Skin epidermis (tissue), 12 donors: ENCODE measurements around the gene SEZ6.

Experiments used
- H3K27ac ChIP-seq, 21 experiments: fragments of 200-600 bp; sonication (generic) in 11 of 21; one replicate each; pipeline ENCODE4 v1.5.0; 2020; ENCODE audit warnings: mild to moderate bottlenecking in 3 of 21, inconsistent platforms in 2 of 21, moderate library complexity in 2 of 21
- H3K4me3 ChIP-seq, 7 experiments: fragments of 200-600 bp; sonication (generic) in 2 of 7; one replicate each; pipeline ENCODE4 v1.5.0; 2020; ENCODE audit warnings: inconsistent platforms in 2 of 7, mild to moderate bottlenecking in 2 of 7, moderate library complexity in 1 of 7

The SEZ6 gene

DNA sequence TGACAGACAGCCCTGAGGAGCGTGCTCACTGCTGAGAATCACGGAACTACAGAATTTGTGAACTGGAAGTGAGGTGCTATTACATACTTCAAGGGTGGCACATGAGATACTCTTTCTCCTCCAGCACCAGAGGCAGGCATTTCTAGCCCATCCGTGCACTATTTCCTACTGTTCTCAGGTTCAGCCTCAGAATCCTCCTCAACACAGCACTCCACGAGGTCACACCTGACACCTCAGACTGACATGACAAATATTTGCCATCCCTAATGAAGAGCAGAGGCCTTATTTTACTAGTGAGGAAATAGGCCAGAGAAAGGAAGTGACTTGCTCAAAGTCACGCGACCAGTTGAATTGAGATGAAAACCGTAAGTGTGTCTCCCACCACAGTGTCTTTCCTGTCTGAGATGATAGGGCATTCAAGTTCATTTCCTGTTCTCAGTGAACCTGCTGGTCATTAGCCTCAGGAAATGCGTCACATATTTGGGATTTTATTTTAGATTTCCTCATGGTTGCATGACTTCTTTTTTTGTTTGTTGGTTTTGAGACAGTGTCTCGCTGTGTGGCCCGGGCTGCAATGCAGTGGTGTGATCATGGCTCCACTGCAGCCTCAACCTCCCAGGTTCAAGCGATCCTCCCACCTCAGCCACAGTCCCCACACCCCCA lies 23.6 kb downstream of the SEZ6 start:
- no peak overlapping the region for H3K4me3 ChIP-seq

DNA sequence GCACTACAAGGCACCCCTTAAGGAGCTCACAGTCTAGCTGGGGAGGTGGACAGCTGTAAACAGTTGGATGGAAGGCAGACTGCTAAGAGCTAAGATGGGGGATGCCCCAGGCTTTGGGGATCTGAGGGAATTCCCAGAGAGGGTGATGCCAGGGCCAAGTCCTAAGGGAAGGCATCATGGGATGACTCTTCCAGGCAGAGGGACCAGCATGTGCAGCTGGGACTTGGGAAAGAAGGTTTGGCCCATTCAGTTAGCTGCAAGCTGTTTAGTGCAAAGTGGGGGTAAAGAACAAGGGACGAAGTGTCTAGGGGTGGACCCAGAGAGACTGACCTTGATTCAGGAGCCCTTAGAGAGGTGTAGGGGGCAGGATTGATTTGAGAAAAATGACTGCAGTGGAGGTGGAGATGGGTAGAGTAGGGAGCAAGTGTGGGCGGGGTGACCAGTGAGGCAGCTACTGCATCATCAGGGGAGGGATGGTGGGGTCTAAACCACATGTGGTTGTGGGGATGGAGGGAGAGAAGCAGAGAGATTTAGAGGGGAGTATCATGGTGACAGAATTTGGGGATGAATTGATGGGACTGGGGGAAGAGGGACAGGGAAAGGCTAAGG lies 27.4 kb downstream of the SEZ6 start:
- H3K4me3 ChIP-seq, result no peak overlapping the region
- no peak overlapping the region for H3K27ac ChIP-seq

More for the DNA sequence above, 23.6 kb downstream of the SEZ6 start:
- peak overlapping the region in 13 of 21 experiments; percentile 3 to 70 (median 56) for H3K27ac ChIP-seq

DNA sequence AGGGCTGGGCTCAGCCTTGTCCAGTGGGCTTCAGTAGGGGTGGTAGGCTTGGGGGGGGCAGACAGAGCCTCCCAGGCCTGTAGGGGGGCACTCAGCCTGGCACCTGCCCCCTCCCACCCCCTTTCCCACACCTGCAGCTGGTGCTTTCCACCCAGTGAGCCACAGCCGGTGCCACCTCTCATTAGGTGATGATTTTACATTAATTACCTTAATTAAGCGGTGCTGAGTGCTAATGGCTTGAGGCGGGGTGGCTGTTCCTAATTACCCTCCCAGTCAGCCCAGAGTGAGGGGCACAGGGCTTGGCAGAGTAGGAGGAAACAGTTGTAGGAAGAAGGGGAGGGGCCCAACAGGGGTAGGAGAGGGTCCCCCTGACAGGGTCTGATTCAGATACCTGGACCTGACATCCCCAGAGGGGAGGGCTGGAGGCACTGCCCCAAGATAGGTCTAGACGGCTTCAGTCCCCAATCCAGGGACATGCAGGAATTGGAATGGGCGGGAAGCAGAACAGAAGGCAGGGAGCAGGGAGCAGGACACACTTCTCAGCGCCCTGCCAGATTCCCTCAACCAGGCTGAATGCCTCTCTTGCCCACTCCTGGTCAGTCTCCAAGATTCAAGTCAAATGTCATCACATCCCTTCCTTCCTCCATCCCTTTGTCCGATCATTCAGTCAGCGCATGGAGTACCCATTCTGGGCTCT lies 28.0 kb downstream of the SEZ6 start:
- no peak overlapping the region for H3K4me3 ChIP-seq
- H3K27ac ChIP-seq, result no peak overlapping the region

DNA sequence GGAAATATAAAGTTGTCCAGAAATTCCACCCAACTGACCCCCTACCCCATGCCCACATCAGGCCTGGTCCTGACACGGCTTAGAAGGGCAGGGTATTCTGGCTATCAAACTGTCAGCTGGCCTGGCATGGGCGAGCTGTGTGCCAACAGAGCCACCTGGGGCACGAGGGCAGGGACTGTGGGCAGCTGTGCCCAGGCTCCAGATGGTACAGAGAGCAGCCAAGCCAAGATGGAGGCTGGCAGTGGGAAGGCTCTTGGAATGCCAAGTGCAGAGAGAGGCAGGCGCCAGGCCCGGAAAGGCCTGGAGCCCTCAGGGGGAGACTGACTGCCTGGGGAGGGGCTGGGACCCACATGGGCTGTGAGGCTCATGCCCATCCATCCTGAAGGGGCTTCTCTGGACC lies 30.2 kb downstream of the SEZ6 start:
- H3K4me3 ChIP-seq, result no peak overlapping the region
- H3K27ac ChIP-seq, result no peak overlapping the region

DNA sequence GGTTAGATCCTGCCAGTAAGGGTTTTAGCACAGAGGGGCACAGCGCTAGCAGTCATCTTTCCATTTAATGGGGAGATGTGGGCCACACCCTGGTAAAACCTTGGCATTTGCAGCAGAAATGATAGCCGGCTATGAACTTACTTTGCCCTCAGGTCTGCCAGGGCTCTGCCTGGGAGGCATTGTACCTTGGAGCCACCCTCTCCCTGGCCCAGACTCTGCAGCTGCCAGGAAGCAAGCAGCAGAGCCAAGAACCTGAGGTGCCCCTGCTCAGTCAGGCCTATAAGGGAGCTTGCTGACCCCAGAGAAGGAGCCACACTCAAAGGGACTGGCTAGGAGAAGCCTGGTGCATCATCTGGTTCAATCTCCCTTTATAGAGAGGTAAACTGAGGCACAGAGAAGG lies 30.8 kb downstream of the SEZ6 start:
- no peak overlapping the region for H3K4me3 ChIP-seq
- no peak overlapping the region for H3K27ac ChIP-seq

DNA sequence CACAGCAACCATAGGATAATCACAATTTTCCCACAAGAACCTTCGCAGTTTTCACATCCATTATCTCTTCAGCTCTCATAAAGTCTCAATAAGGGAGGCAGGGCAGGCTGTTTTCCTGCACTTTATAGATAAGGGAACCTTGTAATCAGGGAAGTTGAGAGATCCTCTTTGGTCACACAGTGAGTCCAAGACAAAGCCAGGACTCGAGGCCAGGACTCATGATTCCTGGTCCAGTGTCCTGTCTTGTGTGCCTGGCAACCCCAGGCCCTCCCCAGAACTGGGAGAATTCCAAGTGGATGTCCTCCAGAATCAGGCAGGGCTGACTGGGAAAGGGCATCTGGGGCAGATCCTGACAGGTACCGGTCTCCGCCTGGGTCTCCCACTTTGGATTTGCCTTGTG lies 31.4 kb downstream of the SEZ6 start:
- H3K27ac ChIP-seq, result no peak overlapping the region
- no peak overlapping the region for H3K4me3 ChIP-seq

DNA sequence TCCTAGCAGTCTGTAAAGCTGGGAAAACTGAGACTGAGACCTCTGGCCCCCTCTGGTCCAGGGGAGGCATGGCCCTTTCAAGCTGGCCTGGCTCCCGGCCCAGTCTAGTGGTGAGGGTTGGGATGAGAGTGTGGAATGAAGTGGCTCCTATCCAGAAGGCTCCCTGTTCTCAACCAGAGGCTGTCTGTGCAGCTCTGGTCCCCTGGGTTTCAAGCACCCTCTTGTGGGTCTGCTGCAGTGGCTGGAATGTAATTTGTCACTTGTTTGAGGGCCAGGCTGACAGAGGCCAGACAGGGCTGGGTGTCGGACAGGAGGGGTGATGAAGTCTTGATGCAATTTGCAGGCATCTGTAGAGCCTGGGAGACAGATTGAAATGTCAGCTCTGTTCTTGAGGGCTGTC lies 32.4 kb downstream of the SEZ6 start:
- H3K27ac ChIP-seq, result no peak overlapping the region

DNA sequence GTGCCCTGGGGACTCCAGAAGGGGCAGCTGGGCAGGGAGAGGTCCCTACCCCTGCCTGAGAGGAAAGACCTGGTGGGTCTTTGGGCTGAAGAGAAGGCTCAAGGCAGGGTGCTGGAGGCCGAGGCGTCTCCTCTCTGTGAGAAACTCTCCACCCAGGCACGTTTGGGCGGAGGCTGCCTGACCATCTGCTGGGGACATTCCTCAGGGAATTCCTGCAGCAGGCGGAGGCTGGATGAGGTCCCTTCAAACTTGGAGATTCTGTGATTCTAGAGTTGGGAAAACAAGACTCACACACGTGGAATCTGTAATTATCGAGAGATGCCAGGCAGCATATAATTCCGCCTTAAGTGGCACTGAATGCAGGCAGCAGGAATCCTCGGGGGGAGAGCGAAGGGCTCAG lies 33.4 kb downstream of the SEZ6 start:
- Histone ChIP-seq H3K4me3 (no peak overlapping the region), H3K27ac (no peak overlapping the region)

More for the DNA sequence above, 32.4 kb downstream of the SEZ6 start:
- H3K4me3 ChIP-seq, result no peak overlapping the region

DNA sequence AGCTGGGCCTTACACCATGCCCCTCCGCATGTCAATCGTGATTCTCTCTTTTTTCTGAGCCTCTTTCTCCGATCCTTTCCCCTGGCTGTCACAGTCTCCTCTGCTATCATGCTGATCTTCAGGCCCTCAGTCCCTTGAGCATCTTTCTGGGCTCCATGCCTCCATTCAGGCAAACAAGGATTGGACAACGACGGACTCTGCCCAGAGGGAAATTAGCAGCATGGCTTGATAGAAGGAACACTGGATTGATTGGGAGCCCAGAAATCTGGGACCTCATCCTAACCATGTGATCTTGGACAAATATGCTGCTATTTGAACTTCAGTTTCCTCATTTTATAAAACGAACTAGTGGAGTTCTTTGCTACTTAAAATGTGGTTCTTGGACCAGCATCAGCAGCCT lies 35.0 kb downstream of the SEZ6 start:
- Histone ChIP-seq H3K4me3 (no peak overlapping the region), H3K27ac (no peak overlapping the region)

DNA sequence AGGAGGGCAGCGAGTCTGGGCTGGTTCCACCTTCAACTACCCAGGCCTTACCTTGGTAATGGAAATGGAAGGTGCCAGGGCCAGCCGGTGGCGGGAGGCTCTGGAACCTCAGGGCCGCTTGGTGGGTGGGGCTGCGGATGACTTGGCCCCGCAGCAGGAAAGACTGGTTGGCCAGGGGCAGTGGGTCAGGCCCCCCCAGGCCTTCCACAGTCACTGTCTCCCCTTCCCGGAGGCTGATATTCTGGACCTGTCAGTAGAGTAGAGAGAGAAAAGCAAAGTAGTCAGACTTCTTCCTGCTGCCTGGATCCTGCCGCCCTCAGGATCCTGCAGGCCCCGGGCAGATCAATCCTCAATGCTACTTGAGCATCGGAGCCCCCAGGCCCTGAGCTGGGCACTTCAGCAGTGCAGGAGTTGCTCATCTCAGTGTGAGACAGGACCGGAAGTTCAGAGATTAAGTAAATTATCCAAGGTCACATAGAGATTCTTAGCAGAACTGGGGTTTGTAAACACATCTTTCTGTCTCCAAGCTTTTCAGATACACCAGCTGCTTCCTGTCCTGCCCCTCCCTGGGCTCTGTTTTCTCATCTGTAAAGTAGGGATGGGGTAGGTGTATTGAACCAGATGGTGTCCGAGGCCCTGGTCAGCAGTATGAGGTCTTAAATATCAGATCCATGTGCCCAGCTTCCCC lies 36.0 kb downstream of the SEZ6 start:
- H3K4me3 ChIP-seq, result no peak overlapping the region
- no peak overlapping the region for H3K27ac ChIP-seq

DNA sequence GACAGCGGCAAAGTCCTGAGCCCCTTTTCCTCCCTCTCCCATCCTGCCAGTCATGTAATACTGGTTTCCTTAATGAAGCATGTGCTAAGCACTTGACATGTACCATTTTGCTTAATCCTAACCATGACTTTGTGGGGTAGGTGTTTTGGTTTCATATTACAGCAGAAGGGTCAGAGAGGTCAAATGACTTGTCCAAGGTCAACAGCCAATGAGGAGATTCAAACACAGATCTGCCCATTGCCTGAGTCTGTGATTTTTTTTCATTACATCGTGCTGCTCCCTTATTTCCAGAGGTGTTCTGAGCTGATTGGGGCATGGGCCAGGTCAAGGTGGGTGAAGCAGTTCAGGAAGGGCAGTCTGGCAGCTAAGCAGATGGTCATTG lies 36.9 kb downstream of the SEZ6 start:
- no peak overlapping the region for H3K27ac ChIP-seq
- no peak overlapping the region for H3K4me3 ChIP-seq

DNA sequence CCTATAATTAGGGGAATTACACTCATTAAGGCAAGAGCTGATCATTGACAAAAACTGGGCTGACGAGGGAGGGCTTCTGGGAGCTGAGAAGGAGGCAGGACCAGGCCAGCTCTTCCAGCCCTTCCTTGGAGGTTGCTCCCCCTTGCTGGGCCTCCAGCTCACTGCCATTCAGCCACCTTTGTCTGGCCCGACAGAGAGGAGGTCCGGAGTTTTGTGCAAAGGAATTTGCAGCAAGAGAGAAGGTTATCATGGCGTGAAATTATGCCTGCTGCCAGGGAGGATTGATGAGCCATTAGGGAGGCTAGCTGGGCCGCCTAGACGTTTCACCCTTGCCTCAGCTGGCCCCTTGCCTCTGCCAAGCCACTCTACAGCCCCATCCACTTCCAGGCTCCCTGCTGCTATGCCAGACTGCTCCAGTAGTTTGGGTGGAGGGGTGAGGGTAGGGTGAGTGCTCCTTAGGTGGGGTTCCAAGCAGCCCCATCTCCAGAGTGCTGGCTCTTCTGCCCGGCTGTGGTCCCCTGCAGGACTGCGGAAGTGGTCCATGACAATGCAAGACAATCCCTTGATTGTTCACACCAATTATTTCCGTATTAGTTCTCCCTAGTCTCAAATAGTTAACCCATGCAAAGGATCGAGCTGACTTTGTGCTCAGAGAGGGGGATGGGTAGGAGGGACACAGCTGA lies 37.5 kb downstream of the SEZ6 start:
- Histone ChIP-seq H3K27ac (no peak overlapping the region), H3K4me3 (no peak overlapping the region)

DNA sequence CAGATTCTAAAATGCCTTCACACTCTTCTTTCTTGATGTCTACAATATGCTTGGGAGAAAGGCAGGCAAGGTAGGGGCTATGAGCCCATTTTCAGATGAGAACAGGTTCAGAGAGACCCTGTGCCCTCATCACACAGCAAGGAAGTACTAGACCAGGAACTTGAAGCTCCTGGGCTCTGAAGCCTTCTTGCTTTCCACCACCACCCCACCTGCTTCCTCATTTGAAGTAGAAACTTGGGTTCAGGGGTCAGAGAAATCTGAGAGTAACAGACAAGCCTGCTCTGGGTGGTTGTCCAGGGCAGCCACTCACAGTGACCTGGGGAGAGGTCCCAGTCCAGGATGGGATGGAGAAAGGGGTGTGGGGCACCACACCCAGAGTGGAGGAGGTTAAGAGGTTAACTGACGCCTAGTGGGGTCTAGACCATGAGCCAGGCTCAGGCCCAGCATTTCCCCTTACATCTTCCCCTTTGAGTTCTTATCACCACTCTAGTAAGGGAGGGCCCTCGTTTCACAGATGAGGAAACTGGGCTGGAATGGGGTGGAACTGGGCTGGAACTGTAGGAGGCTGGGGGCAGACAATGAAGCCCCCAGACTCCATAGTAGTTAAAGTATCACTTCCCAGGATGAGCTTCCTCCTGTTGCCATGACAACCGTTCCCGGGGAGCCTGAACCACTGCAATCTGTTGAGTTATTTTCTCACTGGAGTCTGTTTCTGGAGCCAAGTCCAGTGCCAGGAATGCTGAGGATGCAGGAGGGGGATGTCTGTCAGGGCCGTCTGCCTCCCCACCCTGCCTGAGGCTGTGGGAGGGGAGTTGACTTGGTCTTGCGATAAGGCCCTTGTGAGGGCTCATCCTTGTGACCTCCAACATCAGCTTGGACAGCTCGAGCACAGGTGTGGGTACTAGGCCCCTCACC lies 38.4 kb downstream of the SEZ6 start:
- Histone ChIP-seq H3K27ac (no peak overlapping the region), H3K4me3 (no peak overlapping the region)

DNA sequence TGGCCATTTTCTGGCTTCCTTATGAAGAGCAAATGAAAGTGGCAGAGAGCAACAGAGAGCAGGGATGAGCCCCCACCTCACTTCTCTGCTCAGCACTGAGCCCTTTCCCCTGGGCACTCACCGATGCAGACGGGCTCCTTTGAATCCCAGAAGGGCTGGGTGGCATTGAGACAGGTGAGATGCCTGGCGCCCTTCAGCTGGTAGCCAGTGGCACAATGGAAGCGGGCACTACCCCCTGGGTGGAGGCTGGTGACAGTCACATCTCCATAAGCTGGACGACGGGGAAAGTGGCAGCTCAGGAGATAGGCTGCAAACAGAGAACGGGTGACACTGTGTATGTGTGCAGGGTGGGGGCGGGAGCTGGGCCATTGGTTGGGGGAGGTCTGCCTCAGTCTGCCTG lies 42.0 kb downstream of the SEZ6 start:
- no peak overlapping the region for H3K27ac ChIP-seq
- H3K4me3 ChIP-seq, result no peak overlapping the region

DNA sequence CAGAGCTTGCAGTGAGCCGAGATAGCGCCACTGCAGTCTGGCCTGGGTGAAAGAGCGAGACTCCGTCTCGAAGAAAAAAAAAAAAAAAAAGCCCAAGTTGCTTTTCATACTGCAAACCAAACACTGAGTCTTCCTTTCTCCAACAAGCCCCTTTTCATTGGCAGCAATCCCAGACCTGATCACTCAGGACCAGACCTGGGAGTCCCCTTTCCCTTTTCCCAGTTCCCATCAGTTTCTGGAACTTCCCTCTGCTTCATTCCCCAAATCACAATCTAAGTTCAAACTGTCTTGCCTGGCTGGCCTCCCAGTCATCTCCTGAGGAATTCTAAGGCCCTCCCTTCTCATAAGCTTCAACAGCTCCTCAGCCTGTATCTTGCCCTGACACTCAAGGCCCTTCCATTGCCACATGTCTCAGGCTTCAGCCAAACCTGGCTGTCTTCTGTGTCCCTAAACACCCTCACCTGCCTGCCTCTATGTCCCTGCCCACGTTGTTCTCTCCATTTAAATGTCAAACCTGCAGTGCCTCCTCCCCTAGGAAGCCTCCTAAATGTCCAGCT lies 42.7 kb downstream of the SEZ6 start:
- Histone ChIP-seq H3K27ac (no peak overlapping the region), H3K4me3 (no peak overlapping the region)

DNA sequence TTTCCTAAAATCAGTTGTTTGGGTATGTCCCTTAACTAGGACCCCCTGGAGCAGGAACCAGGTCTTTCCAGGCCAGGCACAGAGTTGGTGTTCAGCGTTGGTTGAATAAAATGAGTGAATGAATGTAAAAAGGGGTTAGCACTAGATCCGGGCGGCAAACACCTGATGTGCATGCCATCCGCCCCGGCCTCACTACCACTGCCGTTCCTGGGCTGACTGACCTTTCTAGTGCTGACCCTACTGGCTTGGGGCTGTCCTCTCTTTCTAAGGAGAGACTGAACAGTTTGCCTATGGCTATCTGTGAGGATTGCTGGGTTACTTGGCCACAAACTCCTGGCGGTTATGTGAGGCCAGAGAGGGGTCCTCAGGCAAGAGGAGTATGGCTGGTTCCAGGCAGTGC lies 44.4 kb downstream of the SEZ6 start:
- Histone ChIP-seq H3K4me3 (no peak overlapping the region), H3K27ac (no peak overlapping the region)

DNA sequence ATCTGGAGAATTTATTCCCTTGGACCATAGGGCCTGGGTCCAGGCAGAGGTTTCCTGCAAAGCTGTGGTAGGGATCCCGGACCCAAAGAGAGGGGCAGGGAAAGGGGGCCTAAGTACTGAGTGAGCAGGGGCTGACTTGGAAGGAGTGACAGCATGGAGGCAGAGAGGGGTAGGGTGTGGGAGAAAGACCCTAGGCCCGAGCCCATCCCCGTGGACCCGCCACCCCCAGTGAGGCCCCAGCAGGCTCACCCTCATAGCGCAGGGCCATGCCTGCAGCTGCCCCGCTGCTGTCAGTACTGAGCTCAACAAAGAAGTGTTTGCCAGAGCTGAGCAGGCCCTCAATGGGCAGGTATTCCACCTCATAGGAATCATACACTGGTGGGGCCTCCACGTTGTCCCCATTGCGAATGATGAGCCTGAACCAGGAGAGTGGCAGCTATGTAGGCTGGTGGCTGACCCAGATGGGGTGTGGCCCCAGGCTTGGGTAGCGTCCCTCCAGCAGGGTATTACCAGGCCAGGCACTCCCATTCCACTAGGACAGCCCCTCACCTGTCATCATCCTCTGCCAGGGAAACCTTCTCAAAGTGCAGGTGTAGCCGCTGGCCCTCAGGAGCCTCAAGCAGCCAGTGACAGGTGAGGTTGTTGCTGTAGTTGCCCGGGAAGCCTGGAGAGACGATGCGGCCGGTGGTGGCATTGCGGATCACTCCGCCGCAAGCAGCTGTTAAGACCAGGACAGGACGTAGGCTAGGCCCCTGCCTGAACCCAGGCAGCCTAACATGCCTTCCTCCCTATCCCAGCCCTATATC lies 45.4 kb downstream of the SEZ6 start:
- H3K4me3 ChIP-seq, result no peak overlapping the region
- H3K27ac ChIP-seq, result no peak overlapping the region

DNA sequence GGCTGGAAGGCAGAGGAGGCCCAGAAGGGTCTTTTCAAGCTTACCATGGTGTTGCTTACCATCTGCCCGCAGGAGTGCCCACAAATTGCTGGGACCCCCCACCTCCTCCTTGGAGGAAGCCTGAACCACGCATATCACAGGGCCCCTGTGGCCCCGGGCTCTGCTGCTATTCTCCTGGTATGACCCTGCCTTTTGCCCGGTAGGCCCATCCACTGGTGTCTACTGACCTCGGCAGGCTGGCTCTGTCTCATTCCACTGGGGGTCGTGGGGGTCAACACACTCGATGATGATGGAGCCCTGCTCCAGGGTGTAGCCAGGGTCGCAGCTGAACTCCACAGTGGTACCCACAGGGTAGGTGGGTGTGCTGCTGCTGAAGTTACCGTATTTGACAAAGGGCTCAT lies 46.4 kb downstream of the SEZ6 start:
- H3K27ac ChIP-seq, result no peak overlapping the region
- H3K4me3 ChIP-seq, result no peak overlapping the region
